HG03571 (cell line): Measurements from ENCODE around the gene SGCD.

Experiments
- ATAC-seq: cut with Tn5 transposase; IDR thresholded peaks from one replicate; pipeline ENCODE4 v1.9.1; 2021; ENCODE audit not compliant: unreplicated experiment

SGCD gene

GRCh38 chr5:156399323-156399722 lies 72.4 kb downstream of the SGCD start:
- ATAC-seq, result no peak

DNA sequence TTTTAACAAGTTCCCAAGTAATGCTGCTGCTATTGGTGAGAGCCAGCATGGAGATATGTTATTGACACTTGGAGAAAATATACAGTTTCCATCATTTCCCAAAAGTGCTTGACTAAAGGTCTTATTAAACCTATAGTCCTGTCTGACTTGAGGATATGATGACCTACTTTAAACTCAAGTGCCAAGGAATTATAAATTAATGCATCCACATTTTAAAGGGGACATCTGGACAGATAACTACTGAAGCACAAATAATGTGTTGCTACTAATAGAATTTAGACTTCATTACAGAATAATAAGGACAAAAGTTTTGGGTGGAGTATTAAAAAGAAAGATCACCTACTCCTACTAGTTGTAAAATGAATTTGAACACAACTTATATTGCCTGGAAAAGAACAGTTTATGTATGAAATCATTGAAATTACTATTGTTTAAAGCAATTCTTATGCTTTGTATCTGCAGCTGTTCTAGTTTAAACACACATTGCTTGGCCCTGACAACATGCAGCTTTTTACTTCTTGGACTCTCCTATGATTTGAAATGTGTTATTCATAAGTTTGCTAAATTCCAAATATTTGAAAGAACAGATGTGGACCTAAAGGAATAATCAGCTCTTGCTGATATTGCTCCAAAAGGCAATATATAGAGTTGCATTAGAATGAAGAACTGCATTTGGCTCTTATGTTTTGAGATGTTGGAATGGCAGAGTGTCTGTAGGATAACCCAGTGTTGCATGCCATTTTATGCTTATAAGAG lies 73.4 kb downstream of the SGCD start:
- ATAC-seq, result no peak

- ATAC-seq, result no peak
Measured at GRCh38 chr5:156401804-156402203, 74.8 kb downstream of the SGCD start.

GRCh38 chr5:156402387-156402921 lies 75.5 kb downstream of the SGCD start:
- peak; percentile 98 for ATAC-seq

DNA sequence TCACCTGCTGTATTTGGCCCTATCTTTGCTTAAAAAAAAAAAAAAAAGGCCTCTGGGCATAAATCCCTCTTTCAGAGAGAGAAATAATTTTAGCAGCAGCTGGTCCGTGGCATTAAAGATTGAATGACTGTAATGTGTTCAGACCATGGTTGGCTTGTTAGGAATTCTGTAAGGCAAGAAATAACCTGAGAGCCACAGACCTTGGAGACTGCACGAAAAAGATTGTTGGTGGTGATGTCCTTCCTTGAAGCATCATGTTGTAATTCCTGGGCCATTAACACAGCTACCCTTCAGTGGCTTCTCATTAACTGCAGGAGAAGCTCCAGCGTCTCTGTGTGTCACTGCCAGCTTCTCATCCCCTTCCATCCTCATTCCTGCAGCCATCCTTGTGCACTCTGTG lies 79.0 kb downstream of the SGCD start:
- ATAC-seq, result no peak

DNA sequence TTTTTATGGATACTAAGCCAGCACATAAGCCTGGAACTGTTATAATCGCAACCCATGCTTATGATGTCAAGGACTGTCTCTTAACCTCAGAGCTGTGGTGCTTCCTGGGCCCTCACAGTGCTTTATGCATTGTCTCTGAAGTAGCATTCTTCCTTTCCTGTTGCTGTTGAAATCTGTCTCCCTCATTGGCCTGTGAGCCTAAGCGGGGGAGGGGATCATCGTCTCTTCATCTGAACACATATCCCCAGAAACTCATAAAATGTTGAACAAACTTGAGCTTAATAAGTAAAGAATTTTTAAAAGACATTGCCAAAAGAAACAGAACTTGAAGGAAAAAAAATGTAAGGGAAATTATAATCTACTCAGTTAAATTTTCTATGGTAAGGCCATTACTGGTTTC lies 80.3 kb downstream of the SGCD start:
- ATAC-seq, result no peak

DNA sequence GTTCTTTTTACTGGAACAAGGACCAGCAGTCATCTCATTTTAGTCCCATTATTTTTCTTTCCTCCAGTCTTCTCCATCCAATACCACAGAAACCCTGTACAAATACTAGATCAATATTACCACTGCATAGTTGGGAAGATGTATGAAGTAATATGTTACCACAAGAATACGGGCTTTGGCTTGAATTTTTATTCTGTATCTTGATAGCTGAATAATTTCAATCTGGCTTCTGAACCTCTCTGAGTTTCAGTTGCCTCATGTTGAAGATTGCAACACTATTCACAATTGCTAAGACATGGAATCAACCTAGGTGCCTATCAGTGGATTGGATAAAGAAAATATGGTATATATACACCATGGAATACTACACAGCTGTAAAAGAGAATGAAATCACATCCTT lies 82.9 kb downstream of the SGCD start:
- no peak for ATAC-seq

- no peak for ATAC-seq
Measured at GRCh38 chr5:156411185-156411613, 84.2 kb downstream of the SGCD start.

GRCh38 chr5:156411957-156412356 lies 85.0 kb downstream of the SGCD start:
- ATAC-seq, result no peak

DNA sequence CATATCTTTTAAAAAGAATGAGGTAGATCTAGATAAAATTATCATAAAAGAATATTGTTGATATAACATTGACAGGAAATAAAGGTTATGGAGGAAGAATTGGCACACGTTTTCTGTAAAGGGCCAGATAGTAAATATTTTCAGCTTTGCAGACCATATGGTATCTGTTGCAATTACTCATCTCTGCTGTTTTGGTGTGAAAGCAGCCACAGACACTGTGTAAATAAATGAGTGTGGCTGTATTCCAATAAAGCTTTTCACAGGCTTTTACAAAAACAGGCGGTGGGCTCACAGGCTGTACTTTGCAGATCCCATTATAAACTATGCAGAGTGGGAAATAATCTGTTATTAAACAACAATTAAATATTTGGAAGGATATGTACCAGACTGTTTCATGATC lies 87.4 kb downstream of the SGCD start:
- ATAC-seq, result no peak

GRCh38 chr5:156419661-156420060 lies 92.7 kb downstream of the SGCD start:
- no peak for ATAC-seq

DNA sequence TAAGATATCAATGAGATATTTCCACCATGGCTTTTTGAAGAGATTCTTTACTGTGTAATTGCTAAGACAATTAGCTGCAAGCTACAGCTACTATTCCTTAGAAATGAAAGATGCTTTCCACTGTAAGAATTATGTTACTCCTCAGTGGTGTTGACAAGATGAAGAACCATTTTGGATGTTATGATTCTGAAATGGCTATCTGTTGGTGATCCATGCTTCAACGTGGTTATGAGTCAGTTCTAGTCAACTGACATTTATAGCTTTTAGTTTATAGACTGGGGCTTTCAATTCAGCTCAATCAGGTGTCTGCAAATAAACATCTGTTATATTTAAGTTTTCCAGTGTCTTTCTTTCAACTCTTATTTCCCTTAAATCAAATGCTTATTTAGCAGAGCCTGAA lies 93.7 kb downstream of the SGCD start:
- ATAC-seq, result no peak

GRCh38 chr5:156421798-156422197 lies 94.8 kb downstream of the SGCD start:
- ATAC-seq, result no peak

GRCh38 chr5:156423597-156423996 lies 96.6 kb downstream of the SGCD start:
- ATAC-seq, result no peak

DNA sequence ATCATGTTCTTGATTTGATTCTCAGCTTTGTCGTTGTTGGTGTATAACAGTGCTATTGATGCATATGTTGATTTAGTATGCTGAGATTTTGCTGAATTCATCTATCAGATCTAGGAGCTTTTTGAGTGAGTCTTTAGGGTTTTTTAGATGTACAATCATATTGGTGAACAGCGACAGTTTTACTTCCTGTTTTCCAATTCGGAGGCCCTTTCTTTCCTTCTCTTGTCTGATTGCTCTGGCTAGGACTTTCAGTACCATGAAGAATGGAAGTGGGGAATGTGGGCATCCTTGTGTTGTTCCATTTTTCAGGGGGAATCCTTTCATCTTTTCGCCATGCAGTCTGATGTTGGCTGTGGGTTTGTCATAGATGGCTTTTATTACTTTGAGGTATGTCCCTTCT lies 100.4 kb downstream of the SGCD start:
- no peak for ATAC-seq

- no peak for ATAC-seq
Measured at GRCh38 chr5:156431956-156432829, 105.2 kb downstream of the SGCD start.

DNA sequence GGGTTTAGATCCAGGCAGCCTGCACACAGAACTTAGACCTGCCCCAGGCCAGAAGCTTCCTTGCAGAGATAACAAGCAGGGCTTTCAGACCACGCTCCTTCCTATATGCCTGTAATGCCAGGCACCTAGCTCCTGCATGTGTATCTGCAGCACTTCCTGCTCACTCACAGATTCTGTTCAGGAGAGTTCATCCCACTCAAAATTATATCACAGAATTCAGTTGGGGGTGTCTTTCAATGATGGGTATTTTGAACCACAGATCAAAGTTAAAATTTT lies 105.8 kb downstream of the SGCD start:
- no peak for ATAC-seq

DNA sequence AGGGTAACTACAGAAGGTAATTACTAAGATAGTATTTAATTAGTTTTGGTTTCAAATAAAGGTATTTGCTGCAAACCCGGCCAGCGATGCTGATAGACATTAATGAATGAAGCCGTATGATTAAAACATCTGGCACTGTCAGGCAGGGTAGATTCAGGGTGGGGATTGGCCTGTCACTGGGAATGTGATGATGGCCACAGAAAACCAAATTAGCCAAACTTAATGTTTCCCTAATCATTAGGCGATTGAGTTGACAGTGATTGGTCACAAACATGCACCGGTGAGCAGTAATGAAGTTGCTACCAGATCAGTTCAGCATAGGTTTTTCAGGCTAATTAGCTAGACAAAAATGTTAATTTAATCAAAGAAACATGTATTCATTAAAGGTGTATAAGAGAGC lies 107.5 kb downstream of the SGCD start:
- no peak for ATAC-seq

DNA sequence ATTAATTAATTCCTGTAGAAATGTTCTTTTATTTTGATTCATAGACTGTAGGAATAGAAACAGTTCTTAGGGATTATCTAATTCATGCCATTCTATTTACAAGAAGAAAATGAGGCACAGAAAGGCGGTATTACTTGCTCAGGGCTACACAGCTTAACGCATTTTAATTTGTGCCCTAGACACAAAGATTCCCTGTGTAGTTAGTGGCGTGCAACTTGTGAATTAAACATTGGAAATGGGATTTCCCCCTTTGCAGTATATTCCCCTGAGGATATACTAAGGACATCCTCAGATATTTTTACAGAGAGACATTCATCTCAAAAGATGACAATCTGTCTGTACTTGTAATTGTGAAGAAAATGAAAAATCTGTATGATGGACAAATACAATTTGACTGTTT lies 108.1 kb downstream of the SGCD start:
- ATAC-seq, result no peak

DNA sequence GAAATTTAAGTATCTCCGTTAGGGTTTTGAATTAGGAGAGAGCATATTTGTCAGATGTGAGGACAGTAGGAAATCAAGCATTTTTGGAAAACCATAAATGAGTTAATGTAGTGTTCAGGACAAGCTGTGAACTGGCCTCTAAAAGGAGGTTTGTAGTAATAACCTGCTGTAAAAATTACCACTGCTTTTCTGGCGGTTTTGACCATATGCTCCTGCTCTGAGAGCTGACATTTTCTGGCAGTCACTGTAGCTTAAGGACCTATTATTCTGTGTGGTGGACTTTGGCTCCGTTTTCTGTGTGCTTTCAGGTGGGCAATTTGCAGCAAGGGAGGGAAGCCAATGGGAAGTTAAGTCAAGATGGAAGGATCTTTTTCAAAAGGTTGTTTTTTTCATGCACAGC lies 111.1 kb downstream of the SGCD start:
- ATAC-seq, result no peak

- ATAC-seq, result no peak
Measured at GRCh38 chr5:156444753-156445291, 117.9 kb downstream of the SGCD start.

DNA sequence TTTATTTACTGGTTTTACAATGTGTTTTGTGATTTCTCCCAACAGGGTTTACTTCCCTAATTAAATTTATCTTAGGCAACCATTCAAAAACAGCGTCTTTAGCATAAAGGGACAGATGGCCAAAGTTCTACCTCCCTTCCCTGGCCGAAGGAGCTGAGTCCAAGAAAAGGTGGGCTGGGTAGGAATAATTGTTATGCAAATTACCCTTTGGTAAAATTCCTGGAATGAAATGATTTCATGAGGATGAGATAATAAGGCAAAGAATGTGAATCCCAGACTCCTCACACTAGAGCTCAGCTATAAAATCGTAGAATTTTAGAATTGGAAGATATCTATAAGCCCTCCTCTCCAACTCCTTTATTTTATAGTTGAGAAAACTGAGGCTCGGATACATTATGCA lies 119.6 kb downstream of the SGCD start:
- ATAC-seq, result no peak
